ENCODE results near the gene TMEM200B. TPM values are rescaled to one million over a fixed set of nuclear protein-coding genes. Genes with fewer than 3 reads are reported as not detected.
A peak's percentile ranks its signal among the peaks of the same experiment; 100 is the strongest.

Gene TMEM200B
- total and polyA plus RNA-seq, 2 donors (not counting 1 experiment from before 2014, with no cell fraction given): not detected

GRCh38 chr1:29126198-29126597, 2.5 kb upstream of the TMEM200B start:
- no peak overlapping the region for H3K4me2 ChIP-seq (replicated peaks; ENCODE audit: low read depth, low read length, poor library complexity, severe bottlenecking)
- 100% methylated on average over 4 of the region's 6 CpGs for WGBS (ENCODE audit: insufficient coverage)
- H2AFZ ChIP-seq (ENCODE audit: insufficient read depth, low read depth, low read length, poor library complexity, severe bottlenecking): no peak overlapping the region
- H4K20me1 ChIP-seq (ENCODE audit: control insufficient read depth, insufficient read depth, low read length, poor library complexity, severe bottlenecking): peaks cover 20% of the 10 kb centered on the region
- no peaks in the 10 kb centered on the region for H3K36me3 ChIP-seq (replicated peaks in 1 of 2; ENCODE audit: control extremely low read depth in 1 of 2, control insufficient read depth in 1 of 2, extremely low read depth in 1 of 2, insufficient read depth in 2 of 2, low read length in 1 of 2)
- H3K79me2 ChIP-seq (ENCODE audit: control insufficient read depth, insufficient read depth, low read length): no peaks in the 10 kb centered on the region
- DNase-seq (no peak), ATAC-seq (ENCODE audit: low read depth) (no peak)
- ChIA-PET POLR2A (interaction anchor here (0.7 kb wide), 1 partner anchor 54 kb away, joined by 3 read pairs; no protein-coding TSS in a partner anchor), CTCF (no interaction called here)
- H3K27me3 ChIP-seq (replicated peaks in 1 of 4; ENCODE audit: control extremely low read depth in 1 of 4, control insufficient read depth in 3 of 4, insufficient read depth in 4 of 4, low read length in 3 of 4): peaks cover 0 to 44% (median 17%) of the 10 kb centered on the region in 4 experiments
- H3K4me3 Mint-ChIP-seq: peak overlapping the region; percentile 85
- TF ChIP-seq CTCF (IDR thresholded peaks at IDR 0.05): no peak
- no peak for TF ChIP-seq EZH2 (IDR thresholded peaks at IDR 0.05; ENCODE audit: borderline replicate concordance, insufficient read depth, low read depth, low read length, poor library complexity, severe bottlenecking)
- no peak overlapping the region for H3K9ac ChIP-seq (ENCODE audit: low read length)
- intact Hi-C loops (cut with micrococcal nuclease): no loop called here
- peak overlapping the region; percentile 16 for H3K27ac Mint-ChIP-seq
- peaks cover 18% of the 10 kb centered on the region for H3K4me1 Mint-ChIP-seq
- peaks cover 16% of the 10 kb centered on the region for H3K27me3 Mint-ChIP-seq
- peaks cover 28 to 29% of the 10 kb centered on the region in 2 donors for H3K4me1 ChIP-seq (ENCODE audit: control insufficient read depth in 2 of 2, insufficient read depth in 2 of 2, low read length in 2 of 2)
- H3K4me3 ChIP-seq (ENCODE audit: control extremely low read depth in 1 of 5, extremely low read depth in 1 of 5, insufficient read depth in 1 of 5, low read depth in 2 of 5, low read length in 4 of 5): no peak overlapping the region
- no peak overlapping the region for H3K27ac ChIP-seq (ENCODE audit: low read length in 2 of 2)
- no peaks in the 10 kb centered on the region for H3K9me3 Mint-ChIP-seq (ENCODE audit: insufficient read depth)
- H3K9me3 ChIP-seq (ENCODE audit: control extremely low read depth in 1 of 3, control insufficient read depth in 2 of 3, insufficient read depth in 1 of 3, low read length in 2 of 3): peaks cover 0 to 9% (median 0%) of the 10 kb centered on the region in 3 donors

- H3K4me3 ChIP-seq (ENCODE audit: control extremely low read depth in 1 of 5, extremely low read depth in 1 of 5, insufficient read depth in 1 of 5, low read depth in 2 of 5, low read length in 4 of 5): no peak overlapping the region
- intact Hi-C loops (cut with micrococcal nuclease): no loop called here
- peaks cover 24% of the 10 kb centered on the region for H4K20me1 ChIP-seq (ENCODE audit: control insufficient read depth, insufficient read depth, low read length, poor library complexity, severe bottlenecking)
- no peak overlapping the region for H3K4me2 ChIP-seq (replicated peaks; ENCODE audit: low read depth, low read length, poor library complexity, severe bottlenecking)
- Mint-ChIP-seq H3K4me3 (peak overlapping the region; percentile 85), H3K27me3 (peaks cover 16% of the 10 kb centered on the region), H3K9me3 (ENCODE audit: insufficient read depth) (no peaks in the 10 kb centered on the region), H3K27ac (peak overlapping the region; percentile 16), H3K4me1 (peaks cover 18% of the 10 kb centered on the region)
- H3K4me1 ChIP-seq (ENCODE audit: control insufficient read depth in 2 of 2, insufficient read depth in 2 of 2, low read length in 2 of 2): peaks cover 30 to 32% of the 10 kb centered on the region in 2 donors
- H3K79me2 ChIP-seq (ENCODE audit: control insufficient read depth, insufficient read depth, low read length): no peaks in the 10 kb centered on the region
- peaks cover 0 to 48% (median 17%) of the 10 kb centered on the region in 4 experiments for H3K27me3 ChIP-seq (replicated peaks in 1 of 4; ENCODE audit: control extremely low read depth in 1 of 4, control insufficient read depth in 3 of 4, insufficient read depth in 4 of 4, low read length in 3 of 4)
- H3K9me3 ChIP-seq (ENCODE audit: control extremely low read depth in 1 of 3, control insufficient read depth in 2 of 3, insufficient read depth in 1 of 3, low read length in 2 of 3): peaks cover 0 to 13% (median 0%) of the 10 kb centered on the region in 3 donors
- POLR2A ChIA-PET: no interaction called here
- DNase-seq: no peak
- TF ChIP-seq EZH2 (IDR thresholded peaks at IDR 0.05; ENCODE audit: borderline replicate concordance, insufficient read depth, low read depth, low read length, poor library complexity, severe bottlenecking) (no peak), CTCF (IDR thresholded peaks at IDR 0.05) (no peak)
- CTCF ChIA-PET: no interaction called here
- no peak overlapping the region for H2AFZ ChIP-seq (ENCODE audit: insufficient read depth, low read depth, low read length, poor library complexity, severe bottlenecking)
- H3K9ac ChIP-seq (ENCODE audit: low read length): no peak overlapping the region
- WGBS (ENCODE audit: insufficient coverage): 90% methylated on average over 5 of the region's 6 CpGs
- no peak for ATAC-seq (ENCODE audit: low read depth)
- no peak overlapping the region for H3K27ac ChIP-seq (ENCODE audit: low read length in 2 of 2)
- H3K36me3 ChIP-seq (replicated peaks in 1 of 2; ENCODE audit: control extremely low read depth in 1 of 2, control insufficient read depth in 1 of 2, extremely low read depth in 1 of 2, insufficient read depth in 2 of 2, low read length in 1 of 2): no peaks in the 10 kb centered on the region
Observed at GRCh38 chr1:29125788-29126187, 2.1 kb upstream of the TMEM200B start.

All from B cell (primary cell).